ENCODE data around the gene F3.

- no peak for TF ChIP-seq CTCF (IDR thresholded peaks at IDR 0.05)
- TF ChIP-seq EZH2 (IDR thresholded peaks at IDR 0.05; ENCODE audit: borderline replicate concordance, insufficient read depth, low read depth, low read length, poor library complexity, severe bottlenecking), result no peak
Measured at GRCh38 chr1:94565901-94566300, 24.3 kb upstream of the F3 start.

Data from B cell (primary cell).